ENCODE data around the gene TLR4. TPM values are rescaled to one million over a fixed set of nuclear protein-coding genes. Genes with fewer than 3 reads are reported as not detected.

Gene TLR4
- total and polyA plus RNA-seq, 2 experiments from 2014 or later, result 0.06 to 0.17 TPM

DNA sequence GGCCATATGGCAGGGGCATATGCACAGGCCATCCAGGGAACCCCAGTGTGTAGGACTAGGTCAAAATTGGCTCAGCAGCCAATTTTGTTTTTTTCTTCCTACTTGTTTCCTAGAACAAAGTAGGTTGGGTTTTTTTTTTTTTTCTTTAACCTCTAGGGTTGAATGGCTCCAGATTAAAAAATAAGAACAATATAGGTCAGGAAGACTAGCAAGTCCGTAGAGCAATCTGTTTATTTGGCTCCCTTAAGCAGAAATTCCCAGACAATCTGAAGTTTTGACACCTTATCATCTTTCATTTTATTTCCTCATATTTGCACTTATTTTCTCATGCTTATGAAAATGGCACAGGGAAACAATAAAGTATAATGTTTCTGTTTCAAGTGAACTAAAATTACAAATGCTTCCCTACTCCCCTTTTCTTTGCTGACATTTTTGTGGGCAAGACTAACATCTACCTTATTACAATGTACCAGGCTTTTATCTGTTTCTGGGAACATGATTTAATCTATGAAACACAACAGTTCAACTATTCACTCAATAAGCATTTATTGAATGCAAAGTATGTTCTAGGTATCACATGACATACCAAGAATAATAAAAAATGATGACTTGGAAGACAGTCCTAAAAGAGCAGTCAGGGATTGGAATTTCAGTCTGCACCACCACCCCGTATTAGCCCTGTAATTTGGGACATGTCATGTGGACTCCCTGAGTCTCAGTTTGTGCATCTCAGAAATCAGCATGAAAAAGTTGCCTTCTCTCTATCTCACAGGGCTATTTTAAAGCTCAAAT, 30.5 kb downstream of the TLR4 start (continued):
- TF ChIP-seq, protein P1, sequence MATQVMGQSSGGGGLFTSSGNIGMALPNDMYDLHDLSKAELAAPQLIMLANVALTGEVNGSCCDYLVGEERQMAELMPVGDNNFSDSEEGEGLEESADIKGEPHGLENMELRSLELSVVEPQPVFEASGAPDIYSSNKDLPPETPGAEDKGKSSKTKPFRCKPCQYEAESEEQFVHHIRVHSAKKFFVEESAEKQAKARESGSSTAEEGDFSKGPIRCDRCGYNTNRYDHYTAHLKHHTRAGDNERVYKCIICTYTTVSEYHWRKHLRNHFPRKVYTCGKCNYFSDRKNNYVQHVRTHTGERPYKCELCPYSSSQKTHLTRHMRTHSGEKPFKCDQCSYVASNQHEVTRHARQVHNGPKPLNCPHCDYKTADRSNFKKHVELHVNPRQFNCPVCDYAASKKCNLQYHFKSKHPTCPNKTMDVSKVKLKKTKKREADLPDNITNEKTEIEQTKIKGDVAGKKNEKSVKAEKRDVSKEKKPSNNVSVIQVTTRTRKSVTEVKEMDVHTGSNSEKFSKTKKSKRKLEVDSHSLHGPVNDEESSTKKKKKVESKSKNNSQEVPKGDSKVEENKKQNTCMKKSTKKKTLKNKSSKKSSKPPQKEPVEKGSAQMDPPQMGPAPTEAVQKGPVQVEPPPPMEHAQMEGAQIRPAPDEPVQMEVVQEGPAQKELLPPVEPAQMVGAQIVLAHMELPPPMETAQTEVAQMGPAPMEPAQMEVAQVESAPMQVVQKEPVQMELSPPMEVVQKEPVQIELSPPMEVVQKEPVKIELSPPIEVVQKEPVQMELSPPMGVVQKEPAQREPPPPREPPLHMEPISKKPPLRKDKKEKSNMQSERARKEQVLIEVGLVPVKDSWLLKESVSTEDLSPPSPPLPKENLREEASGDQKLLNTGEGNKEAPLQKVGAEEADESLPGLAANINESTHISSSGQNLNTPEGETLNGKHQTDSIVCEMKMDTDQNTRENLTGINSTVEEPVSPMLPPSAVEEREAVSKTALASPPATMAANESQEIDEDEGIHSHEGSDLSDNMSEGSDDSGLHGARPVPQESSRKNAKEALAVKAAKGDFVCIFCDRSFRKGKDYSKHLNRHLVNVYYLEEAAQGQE (IDR thresholded peaks at IDR 0.05; ENCODE audit: unreplicated experiment), result no peak
- no peak for TF ChIP-seq ZNF114 (CRISPR knock-in tag; IDR thresholded peaks at IDR 0.05)

DNA sequence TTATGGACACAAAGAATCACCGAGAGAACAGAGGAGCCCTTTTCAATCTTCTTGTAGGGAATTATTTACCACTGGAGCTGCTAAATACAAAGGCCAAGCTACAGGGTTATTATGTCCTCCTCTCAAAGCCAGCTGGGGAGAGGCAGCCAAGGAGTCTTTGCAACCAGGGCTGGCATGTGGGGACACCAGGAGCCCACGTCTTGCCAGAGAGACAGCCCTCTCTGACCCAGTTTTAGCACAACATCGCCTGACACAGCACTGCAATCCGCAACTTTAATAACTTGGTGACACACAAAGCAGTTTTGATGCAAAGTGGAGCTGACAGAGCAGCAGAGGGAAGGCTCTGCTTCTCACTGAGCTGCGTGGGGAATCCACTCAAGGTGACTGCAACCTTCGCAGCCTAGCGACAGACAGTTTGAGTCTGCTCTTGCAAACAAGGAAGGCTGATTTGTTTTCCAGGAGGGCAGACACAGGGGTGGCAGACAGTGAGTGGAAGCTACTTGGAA, 33.6 kb downstream of the TLR4 start:
- no peak overlapping the region for H3K4me3 Mint-ChIP-seq
- Histone ChIP-seq H3K4me3 (no peak overlapping the region), H3F3A (replicated peaks; ENCODE audit: low read depth) (no peaks in the 10 kb centered on the region), H3K27me3 (ENCODE audit: insufficient read depth) (no peaks in the 10 kb centered on the region), H3K4me2 (no peak overlapping the region), H4K20me1 (replicated peaks; ENCODE audit: insufficient read depth) (no peaks in the 10 kb centered on the region), H3K4me1 (ENCODE audit: insufficient read depth) (peaks cover 5% of the 10 kb centered on the region; the same call in 1 of the 2 replicates), H3K79me2 (replicated peaks; ENCODE audit: insufficient read depth) (no peaks in the 10 kb centered on the region), H3K36me3 (ENCODE audit: insufficient read depth) (no peaks in the 10 kb centered on the region), H3K9me2 (ENCODE audit: insufficient read depth) (no peaks in the 10 kb centered on the region), H3K27ac (ENCODE audit: low read depth) (no peak overlapping the region), H2AFZ (0 out of 2 replicates have a peak overlapping the region, but pooled peaks have one; percentile 78)
- H3K9me3 Mint-ChIP-seq, result peaks cover 31% of the 10 kb centered on the region
- no peak overlapping the region for H3K27ac Mint-ChIP-seq
- H3K27me3 Mint-ChIP-seq (ENCODE audit: insufficient read depth, low read depth, poor library complexity), result no peaks in the 10 kb centered on the region
- H3K4me1 Mint-ChIP-seq, result no peaks in the 10 kb centered on the region
- DNase-seq (ENCODE audit: low spot score), result no peak
- no peak for ATAC-seq
- H3K36me3 Mint-ChIP-seq (ENCODE audit: low read depth), result no peaks in the 10 kb centered on the region; the same call in 2 of the 3 replicates
- TF ChIP-seq ETS1 (IDR thresholded peaks at IDR 0.05) (no peak), EZH2 (IDR thresholded peaks at IDR 0.05; ENCODE audit: low read depth, unreplicated experiment) (no peak), ZNF114 (CRISPR knock-in tag; IDR thresholded peaks at IDR 0.05) (no peak), JUNB (IDR thresholded peaks at IDR 0.05; ENCODE audit: unreplicated experiment) (no peak), NANOG (IDR thresholded peaks at IDR 0.05; ENCODE audit: borderline replicate concordance) (no peak), ZNF331 (CRISPR knock-in tag; IDR thresholded peaks at IDR 0.05; ENCODE audit: low read depth) (no peak), CREB1 (CRISPR knock-in tag; IDR thresholded peaks at IDR 0.05; ENCODE audit: low read depth) (no peak), POLR2AphosphoS5 (IDR thresholded peaks at IDR 0.05; ENCODE audit: low read depth) (no peak), STAT1 (IDR thresholded peaks at IDR 0.05; ENCODE audit: unreplicated experiment) (no peak), CTCF (conservative IDR thresholded peaks at IDR 0.05; ENCODE audit: low read depth in 2 of 2) (no peak)
- TF ChIP-seq, protein P2, sequence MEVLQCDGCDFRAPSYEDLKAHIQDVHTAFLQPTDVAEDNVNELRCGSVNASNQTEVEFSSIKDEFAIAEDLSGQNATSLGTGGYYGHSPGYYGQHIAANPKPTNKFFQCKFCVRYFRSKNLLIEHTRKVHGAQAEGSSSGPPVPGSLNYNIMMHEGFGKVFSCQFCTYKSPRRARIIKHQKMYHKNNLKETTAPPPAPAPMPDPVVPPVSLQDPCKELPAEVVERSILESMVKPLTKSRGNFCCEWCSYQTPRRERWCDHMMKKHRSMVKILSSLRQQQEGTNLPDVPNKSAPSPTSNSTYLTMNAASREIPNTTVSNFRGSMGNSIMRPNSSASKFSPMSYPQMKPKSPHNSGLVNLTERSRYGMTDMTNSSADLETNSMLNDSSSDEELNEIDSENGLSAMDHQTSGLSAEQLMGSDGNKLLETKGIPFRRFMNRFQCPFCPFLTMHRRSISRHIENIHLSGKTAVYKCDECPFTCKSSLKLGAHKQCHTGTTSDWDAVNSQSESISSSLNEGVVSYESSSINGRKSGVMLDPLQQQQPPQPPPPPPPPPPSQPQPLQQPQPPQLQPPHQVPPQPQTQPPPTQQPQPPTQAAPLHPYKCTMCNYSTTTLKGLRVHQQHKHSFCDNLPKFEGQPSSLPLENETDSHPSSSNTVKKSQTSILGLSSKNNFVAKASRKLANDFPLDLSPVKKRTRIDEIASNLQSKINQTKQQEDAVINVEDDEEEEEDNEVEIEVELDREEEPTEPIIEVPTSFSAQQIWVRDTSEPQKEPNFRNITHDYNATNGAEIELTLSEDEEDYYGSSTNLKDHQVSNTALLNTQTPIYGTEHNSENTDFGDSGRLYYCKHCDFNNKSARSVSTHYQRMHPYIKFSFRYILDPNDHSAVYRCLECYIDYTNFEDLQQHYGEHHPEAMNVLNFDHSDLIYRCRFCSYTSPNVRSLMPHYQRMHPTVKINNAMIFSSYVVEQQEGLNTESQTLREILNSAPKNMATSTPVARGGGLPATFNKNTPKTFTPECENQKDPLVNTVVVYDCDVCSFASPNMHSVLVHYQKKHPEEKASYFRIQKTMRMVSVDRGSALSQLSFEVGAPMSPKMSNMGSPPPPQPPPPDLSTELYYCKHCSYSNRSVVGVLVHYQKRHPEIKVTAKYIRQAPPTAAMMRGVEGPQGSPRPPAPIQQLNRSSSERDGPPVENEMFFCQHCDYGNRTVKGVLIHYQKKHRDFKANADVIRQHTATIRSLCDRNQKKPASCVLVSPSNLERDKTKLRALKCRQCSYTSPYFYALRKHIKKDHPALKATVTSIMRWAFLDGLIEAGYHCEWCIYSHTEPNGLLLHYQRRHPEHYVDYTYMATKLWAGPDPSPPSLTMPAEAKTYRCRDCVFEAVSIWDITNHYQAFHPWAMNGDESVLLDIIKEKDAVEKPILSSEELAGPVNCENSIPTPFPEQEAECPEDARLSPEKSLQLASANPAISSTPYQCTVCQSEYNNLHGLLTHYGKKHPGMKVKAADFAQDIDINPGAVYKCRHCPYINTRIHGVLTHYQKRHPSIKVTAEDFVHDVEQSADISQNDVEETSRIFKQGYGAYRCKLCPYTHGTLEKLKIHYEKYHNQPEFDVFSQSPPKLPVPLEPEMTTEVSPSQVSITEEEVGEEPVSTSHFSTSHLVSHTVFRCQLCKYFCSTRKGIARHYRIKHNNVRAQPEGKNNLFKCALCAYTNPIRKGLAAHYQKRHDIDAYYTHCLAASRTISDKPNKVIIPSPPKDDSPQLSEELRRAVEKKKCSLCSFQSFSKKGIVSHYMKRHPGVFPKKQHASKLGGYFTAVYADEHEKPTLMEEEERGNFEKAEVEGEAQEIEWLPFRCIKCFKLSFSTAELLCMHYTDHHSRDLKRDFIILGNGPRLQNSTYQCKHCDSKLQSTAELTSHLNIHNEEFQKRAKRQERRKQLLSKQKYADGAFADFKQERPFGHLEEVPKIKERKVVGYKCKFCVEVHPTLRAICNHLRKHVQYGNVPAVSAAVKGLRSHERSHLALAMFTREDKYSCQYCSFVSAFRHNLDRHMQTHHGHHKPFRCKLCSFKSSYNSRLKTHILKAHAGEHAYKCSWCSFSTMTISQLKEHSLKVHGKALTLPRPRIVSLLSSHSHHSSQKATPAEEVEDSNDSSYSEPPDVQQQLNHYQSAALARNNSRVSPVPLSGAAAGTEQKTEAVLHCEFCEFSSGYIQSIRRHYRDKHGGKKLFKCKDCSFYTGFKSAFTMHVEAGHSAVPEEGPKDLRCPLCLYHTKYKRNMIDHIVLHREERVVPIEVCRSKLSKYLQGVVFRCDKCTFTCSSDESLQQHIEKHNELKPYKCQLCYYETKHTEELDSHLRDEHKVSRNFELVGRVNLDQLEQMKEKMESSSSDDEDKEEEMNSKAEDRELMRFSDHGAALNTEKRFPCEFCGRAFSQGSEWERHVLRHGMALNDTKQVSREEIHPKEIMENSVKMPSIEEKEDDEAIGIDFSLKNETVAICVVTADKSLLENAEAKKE (CRISPR knock-in tag; IDR thresholded peaks at IDR 0.05), result no peak

Data from GM23338 (cell line).